ENCODE measurements around the gene QRICH1.

GRCh38 chr3:48991851-48992545 is 101.9 kb downstream of the QRICH1 start:
- TF ChIP-seq, protein P1, sequence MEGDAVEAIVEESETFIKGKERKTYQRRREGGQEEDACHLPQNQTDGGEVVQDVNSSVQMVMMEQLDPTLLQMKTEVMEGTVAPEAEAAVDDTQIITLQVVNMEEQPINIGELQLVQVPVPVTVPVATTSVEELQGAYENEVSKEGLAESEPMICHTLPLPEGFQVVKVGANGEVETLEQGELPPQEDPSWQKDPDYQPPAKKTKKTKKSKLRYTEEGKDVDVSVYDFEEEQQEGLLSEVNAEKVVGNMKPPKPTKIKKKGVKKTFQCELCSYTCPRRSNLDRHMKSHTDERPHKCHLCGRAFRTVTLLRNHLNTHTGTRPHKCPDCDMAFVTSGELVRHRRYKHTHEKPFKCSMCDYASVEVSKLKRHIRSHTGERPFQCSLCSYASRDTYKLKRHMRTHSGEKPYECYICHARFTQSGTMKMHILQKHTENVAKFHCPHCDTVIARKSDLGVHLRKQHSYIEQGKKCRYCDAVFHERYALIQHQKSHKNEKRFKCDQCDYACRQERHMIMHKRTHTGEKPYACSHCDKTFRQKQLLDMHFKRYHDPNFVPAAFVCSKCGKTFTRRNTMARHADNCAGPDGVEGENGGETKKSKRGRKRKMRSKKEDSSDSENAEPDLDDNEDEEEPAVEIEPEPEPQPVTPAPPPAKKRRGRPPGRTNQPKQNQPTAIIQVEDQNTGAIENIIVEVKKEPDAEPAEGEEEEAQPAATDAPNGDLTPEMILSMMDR (IDR thresholded peaks at IDR 0.05; ENCODE audit: low read depth, low read length, poor library complexity, severe bottlenecking): no peak
- no peak for TF ChIP-seq EZH2phosphoT487 (IDR thresholded peaks at IDR 0.05; ENCODE audit: borderline replicate concordance, low read length)

Data from DOHH2 (cell line).